ENCODE data around the gene EXOSC2. TPM values are rescaled to one million over a fixed set of nuclear protein-coding genes. Genes with fewer than 3 reads are reported as not detected.

EXOSC2 gene
- total RNA-seq, 2 experiments from 2014 or later, result 65.0 to 89.9 TPM

GRCh38 chr9:130701059-130702022 is 7.8 kb downstream of the EXOSC2 start:
- Histone ChIP-seq H4K20me1 (ENCODE audit: insufficient read depth, low read length) (peaks cover 16% of the 10 kb centered on the region), H3K4me1 (ENCODE audit: insufficient read depth, low read length, poor library complexity, severe bottlenecking) (peaks cover 1% of the 10 kb centered on the region), H2AFZ (ENCODE audit: low read length) (no peak overlapping the region), H3K27ac (ENCODE audit: low read depth, low read length, poor library complexity, severe bottlenecking) (no peak overlapping the region), H3K9me3 (ENCODE audit: low read length) (no peaks in the 10 kb centered on the region), H3K36me3 (ENCODE audit: insufficient read depth, low read length) (peaks cover 95% of the 10 kb centered on the region), H3K9me2 (ENCODE audit: insufficient read depth, low read length) (no peaks in the 10 kb centered on the region), H3K4me2 (ENCODE audit: low read length) (no peak overlapping the region), H3K79me2 (ENCODE audit: insufficient read depth, low read depth, low read length) (peaks cover 24% of the 10 kb centered on the region), H3K4me3 (ENCODE audit: low read depth, low read length, poor library complexity, severe bottlenecking) (no peak overlapping the region)
- BruUV-seq (replicated peaks), result no TSS peak
- ChIA-PET CTCF (ENCODE audit: unreplicated experiment) (no interaction called here), POLR2A (interaction anchor here (0.9 to 1.3 kb wide), 3 partner anchors 9 to 14 kb away, joined by 3 to 4 read pairs (median 4); no protein-coding TSS in a partner anchor)
- no peak for TF ChIP-seq EZH2phosphoT487 (IDR thresholded peaks at IDR 0.05; ENCODE audit: borderline replicate concordance, low read depth, low read length)
- peak; percentile 97 for TF ChIP-seq CTCF (conservative IDR thresholded peaks at IDR 0.05; ENCODE audit: low read length)
- intact Hi-C loops (cut with micrococcal nuclease; ENCODE audit: unreplicated experiment), result no loop called here
- DNase-seq (ENCODE audit: low spot score), result peak; percentile 70

- no peaks in the 10 kb centered on the region for H3K4me1 ChIP-seq (ENCODE audit: insufficient read depth, low read length, poor library complexity, severe bottlenecking)
- ChIA-PET CTCF (ENCODE audit: unreplicated experiment) (no interaction called here), POLR2A (no interaction called here)
- no peaks in the 10 kb centered on the region for H3K9me3 ChIP-seq (ENCODE audit: low read length)
- H3K36me3 ChIP-seq (ENCODE audit: insufficient read depth, low read length), result peaks cover 83% of the 10 kb centered on the region
- no TSS peak for BruUV-seq (replicated peaks)
- no peak for TF ChIP-seq EZH2phosphoT487 (IDR thresholded peaks at IDR 0.05; ENCODE audit: borderline replicate concordance, low read depth, low read length)
- no peak overlapping the region for H3K4me3 ChIP-seq (ENCODE audit: low read depth, low read length, poor library complexity, severe bottlenecking)
- no peaks in the 10 kb centered on the region for H3K9me2 ChIP-seq (ENCODE audit: insufficient read depth, low read length)
- DNase-seq (ENCODE audit: low spot score), result no peak
- no peak overlapping the region for H3K27ac ChIP-seq (ENCODE audit: low read depth, low read length, poor library complexity, severe bottlenecking)
- intact Hi-C loops (cut with micrococcal nuclease; ENCODE audit: unreplicated experiment), result no loop called here
- H4K20me1 ChIP-seq (ENCODE audit: insufficient read depth, low read length), result peaks cover 8% of the 10 kb centered on the region
- H2AFZ ChIP-seq (ENCODE audit: low read length), result no peak overlapping the region
- no peak overlapping the region for H3K4me2 ChIP-seq (ENCODE audit: low read length)
- peaks cover 7% of the 10 kb centered on the region; the same call in 1 of the 2 replicates for H3K79me2 ChIP-seq (ENCODE audit: insufficient read depth, low read depth, low read length)
Measured at GRCh38 chr9:130703501-130703900, 9.9 kb downstream of the EXOSC2 start.

- Histone ChIP-seq H3K4me3 (ENCODE audit: low read depth, low read length, poor library complexity, severe bottlenecking) (no peak overlapping the region), H3K4me2 (ENCODE audit: low read length) (no peak overlapping the region), H3K4me1 (ENCODE audit: insufficient read depth, low read length, poor library complexity, severe bottlenecking) (peaks cover 4% of the 10 kb centered on the region), H3K79me2 (ENCODE audit: insufficient read depth, low read depth, low read length) (no peaks in the 10 kb centered on the region), H4K20me1 (ENCODE audit: insufficient read depth, low read length) (no peaks in the 10 kb centered on the region; the same call in 1 of the 2 replicates), H3K36me3 (ENCODE audit: insufficient read depth, low read length) (peaks cover 47% of the 10 kb centered on the region), H2AFZ (ENCODE audit: low read length) (no peak overlapping the region), H3K9me3 (ENCODE audit: low read length) (no peaks in the 10 kb centered on the region), H3K9me2 (ENCODE audit: insufficient read depth, low read length) (no peaks in the 10 kb centered on the region), H3K27ac (ENCODE audit: low read depth, low read length, poor library complexity, severe bottlenecking) (no peak overlapping the region)
- BruUV-seq (replicated peaks), result no TSS peak
- ChIA-PET POLR2A (interaction anchor here (1.2 kb wide), 1 partner anchor 8 kb away, joined by 5 read pairs; no protein-coding TSS in a partner anchor), CTCF (ENCODE audit: unreplicated experiment) (no interaction called here)
- peak; percentile 76 for DNase-seq (ENCODE audit: low spot score)
- intact Hi-C loops (cut with micrococcal nuclease; ENCODE audit: unreplicated experiment), result no loop called here
- TF ChIP-seq CTCF (conservative IDR thresholded peaks at IDR 0.05; ENCODE audit: low read length), result peak; percentile 95
- no peak for TF ChIP-seq EZH2phosphoT487 (IDR thresholded peaks at IDR 0.05; ENCODE audit: borderline replicate concordance, low read depth, low read length)
Measured at GRCh38 chr9:130707225-130707976, 13.8 kb downstream of the EXOSC2 start.

All from OCI-LY7 (cell line).